Muscle of arm (tissue), 12 donors: ENCODE results near the gene PPME1. TPM values are rescaled to one million over a fixed set of nuclear protein-coding genes. Genes with fewer than 3 reads are reported as not detected.

Source experiments
- DNase-seq: peaks from one replicate; pipeline ENCODE4 v3.0.0-alpha.2; 2013
- polyA plus RNA-seq, 12 donors: library from polyadenylated mRNA; unstranded; fragments of 120-200 nt; gene quantifications; one replicate each; pipeline ENCODE4 v1.2.1, GENCODE V29; 2013; ENCODE audit not compliant: insufficient read length in 12 of 12

PPME1 gene
- polyA plus RNA-seq, 12 donors: 37.6 to 51.1 (median 42.6) TPM; not detected in 1

DNA sequence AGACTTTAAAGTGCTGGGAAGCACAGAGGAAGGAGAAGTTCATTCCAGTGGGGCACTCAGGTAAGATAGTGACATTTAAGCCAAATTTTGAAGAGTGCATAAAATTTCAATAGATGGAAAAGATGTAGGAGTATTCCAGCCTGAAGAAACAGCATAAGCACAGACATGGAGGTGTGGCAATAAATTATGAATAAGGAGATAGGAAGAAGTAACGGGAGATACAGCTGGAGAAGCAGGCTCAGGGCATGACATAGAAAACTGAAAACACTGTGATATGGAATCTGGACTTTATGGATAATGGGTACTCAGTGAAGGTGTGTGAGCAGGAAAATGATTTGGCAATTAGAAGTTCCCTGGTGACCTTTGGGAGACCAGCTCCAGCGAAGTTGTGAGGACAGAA is 107.0 kb downstream of the PPME1 start:
- DNase-seq: no peak

DNA sequence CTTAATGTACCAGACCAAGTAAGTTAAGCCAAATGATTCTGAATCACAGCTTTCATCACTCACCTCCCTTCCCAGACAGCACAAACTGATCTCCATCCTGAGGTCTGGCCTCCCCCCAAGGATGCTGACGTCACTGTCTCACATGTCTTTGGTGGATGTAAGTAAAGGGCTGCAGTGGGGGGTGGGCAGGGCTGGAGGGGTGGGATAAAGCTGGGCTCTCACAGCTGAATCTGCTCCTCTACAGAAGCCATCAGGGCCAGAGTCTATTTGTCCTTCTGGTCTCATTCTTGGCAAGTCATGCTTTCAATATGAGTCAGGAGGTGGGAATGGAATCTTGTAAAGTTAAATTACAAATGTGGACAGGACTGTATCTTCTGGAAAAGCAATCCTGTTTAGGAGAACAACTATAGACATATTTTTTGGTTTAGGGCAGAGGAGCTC is 107.7 kb downstream of the PPME1 start:
- DNase-seq: peak; percentile 54

DNA sequence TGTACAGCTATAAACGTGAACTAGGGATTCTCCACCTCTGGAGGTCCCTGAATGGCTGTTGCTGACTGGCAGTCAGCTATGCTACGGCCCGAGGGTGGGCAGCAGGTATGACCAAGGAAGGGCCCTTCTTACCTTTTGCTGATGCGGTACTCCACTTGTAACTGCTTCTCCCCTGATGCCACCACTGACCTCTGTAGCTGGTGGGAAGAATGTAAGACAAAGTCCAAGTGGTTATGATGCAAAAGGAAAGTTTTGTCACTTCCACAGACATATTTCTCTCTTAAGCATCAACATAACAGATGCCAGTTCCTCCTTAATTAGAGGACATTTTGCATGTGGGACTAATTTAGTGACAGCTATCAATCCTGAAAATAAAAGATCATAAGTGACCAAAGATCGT is 108.2 kb downstream of the PPME1 start:
- no peak for DNase-seq

DNA sequence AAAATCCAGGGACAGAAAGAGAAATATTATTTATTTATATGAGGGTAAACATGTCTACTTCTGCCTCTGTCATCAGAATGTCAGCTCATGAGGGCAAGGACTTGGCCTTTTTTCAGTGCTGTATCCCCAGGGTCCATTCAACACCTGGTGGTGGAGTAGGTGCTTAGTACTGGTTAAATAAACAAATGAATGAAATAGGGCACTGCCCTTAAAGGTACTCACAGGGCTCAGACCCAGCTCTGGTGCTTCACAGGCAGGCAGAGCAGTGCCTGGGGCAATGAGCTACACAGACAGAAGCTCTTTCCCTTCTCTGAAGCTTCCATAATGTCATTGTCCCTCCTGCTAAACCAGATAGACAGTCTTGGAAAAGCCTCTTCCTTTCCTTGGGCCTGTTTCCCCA is 109.4 kb downstream of the PPME1 start:
- no peak for DNase-seq

DNA sequence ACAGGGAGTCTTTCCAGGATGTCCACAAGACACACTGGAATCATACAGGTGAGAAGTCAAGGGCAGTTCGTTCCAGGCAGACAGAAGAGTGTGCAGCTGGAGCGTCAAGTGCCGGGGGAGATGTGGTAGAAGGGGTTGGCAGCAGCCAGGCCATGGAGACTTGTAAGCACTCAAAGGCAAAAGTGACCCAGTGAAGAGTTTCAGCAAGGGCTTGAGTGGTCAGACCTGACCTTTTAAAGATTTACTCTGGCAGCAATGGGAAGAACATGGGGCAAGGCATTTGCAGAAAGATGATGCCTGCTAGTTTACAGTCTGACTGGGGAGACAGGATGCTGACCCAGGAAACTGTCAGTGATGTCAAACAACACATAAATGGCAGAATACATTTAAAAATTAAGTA is 111.3 kb downstream of the PPME1 start:
- DNase-seq: no peak

DNA sequence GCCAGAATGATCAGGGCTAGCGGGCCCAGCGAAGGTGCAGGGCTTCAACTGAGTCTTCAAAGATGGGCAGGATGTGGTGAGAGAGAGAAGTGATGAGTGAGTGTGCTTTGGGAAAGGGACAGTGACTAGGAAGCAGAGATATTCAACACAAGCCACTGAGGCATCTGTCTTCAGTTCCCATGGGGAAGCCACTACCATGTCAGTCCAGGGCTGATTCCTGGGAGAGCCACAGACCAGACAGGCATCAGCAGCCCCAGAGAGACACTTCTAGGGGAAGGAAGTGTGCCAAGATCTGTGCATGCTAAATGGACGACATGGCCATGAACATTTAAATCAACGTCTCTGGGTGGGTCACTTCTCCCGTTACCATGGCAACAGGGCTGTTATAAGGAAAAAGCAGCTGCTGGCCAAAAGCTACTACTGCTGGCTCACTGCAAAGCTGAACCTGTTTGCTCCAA is 111.9 kb downstream of the PPME1 start:
- no peak for DNase-seq

DNA sequence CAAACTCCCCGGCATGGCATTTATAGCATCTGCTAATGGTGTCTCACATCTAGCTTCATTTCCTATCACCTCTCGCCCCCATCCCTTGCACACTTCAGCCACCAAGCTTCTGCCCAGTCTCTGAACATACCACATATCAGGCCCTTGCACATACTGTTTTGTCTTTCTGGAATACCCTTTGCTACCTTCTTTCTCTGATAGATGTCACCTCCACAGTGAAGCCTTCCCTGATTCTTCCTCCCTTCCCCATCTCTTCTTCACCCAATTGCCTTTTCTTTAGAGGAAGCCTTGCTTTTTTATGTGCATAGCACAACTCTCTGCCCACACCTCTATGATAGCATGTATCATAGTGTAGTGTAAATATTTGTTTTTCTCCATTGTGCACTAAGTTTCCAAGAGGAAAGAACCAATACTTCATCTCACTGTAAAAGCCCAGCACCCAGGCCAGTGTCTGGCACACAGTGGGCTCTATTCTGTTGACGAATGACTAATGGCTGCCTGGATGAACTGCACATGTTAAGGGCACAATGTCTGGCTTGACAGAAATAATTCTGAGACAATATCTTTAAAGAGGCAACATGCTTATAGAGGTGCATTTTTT is 112.6 kb downstream of the PPME1 start:
- no peak for DNase-seq

DNA sequence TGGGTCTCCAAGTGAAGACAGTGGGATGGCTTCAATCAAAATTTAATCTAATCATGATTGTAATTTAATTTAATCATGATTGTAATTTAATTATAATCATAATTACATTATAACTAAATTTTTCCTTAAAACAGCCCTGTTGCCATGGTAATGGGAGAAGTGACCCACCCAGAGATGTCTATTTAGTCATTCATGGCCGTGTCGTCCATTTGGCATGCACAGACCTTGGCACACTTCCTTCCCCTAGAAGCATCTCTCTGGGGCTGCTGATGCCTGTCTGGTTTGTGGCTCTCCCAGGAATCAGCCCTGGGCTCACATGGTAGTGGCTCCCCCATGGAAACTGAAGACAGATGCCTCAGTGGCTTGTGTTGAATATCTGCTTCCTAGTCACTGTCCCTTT is 113.4 kb downstream of the PPME1 start:
- DNase-seq: no peak

DNA sequence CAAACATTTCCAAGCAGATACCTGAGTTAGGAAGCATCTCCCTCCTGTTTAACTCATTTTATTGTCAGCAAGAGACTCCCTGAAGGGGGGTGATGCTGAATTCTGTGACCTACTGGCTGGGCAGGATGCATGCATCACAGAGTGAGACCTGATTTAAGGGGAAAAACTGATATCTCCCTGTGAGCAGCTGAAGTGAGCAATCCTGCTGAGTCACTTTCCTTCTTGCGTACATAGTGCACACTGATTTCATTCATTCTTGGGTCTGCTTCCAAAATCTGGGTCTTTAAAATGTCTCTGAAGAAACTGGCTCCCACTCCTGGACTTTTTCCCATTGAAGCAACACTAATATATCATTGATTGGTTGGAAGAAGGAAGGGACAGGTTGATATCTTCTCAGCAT is 117.1 kb downstream of the PPME1 start:
- no peak for DNase-seq

DNA sequence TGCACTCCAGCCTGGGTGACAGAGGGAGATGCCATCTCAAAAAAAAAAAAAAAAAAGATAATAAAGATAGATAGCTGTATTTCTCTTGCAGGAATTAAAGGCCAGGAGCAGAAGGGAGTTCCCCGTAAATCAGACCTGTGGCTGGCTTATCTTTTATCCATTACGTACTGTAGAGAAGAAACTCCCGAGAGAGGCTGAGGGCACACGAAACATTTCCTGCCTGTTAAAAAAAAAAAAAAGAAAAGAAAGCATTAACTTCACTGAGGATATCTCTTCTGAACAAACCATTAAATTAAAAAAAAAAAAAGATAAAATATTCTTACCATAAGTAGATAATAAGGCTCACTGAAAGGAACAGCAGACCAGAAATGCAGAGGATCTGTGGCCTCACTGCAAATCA is 117.8 kb downstream of the PPME1 start:
- no peak for DNase-seq

DNA sequence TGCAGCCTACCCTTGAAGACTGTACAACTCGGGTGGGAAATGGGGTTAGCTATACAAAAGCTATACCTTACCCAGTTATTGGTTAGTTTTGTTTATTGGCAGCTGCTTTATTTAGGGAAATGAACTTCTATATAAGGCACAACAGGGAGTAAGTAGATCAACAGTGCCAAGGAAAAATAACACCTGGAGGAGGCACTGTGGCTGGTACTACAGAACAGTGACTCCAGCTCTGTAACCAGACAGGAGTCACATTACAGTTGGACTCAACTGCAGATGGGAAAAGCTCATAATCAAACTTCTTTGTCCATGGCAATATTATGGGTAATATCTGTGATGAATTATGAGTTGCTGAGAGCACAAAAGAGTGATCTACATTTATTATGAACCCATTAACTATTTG is 126.4 kb downstream of the PPME1 start:
- no peak for DNase-seq

DNA sequence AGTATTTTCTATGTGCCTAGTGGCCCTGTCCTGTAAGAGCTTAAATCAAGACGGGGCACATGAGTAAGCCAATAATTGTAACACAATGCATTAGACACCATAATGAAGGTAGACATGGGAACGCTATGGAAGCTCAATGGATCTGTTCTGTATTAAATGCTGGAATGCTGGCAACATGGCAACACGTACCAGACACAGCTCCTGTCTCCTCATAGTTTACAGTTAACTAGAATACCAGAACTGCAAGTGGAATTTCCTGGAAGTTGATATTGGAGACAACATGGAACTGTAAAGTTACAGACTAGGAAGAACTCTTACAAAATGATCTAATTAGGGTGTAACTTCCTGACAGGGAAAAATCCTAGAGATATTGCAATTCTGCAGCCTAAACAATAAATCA is 127.9 kb downstream of the PPME1 start:
- no peak for DNase-seq

Other genes with a start within 250 kb of the PPME1 start
- gene DNAJB13, start 220.3 kb upstream of the PPME1 start, polyA plus RNA-seq: under 1 TPM in 8 of 12 donors, not detected in 4; 0.23 to 0.77 (median 0.42) TPM
- 100 to 1,000 TPM in 10 of 12 donors, 10 to 100 TPM in 1, not detected in 1; 86.3 to 208 (median 149) TPM for gene UCP2, start 188.4 kb upstream of the PPME1 start, polyA plus RNA-seq
- 1 to 10 TPM in 11 of 12 donors, not detected in 1; 1.5 to 9.3 (median 3.1) TPM for gene UCP3, start 162.2 kb upstream of the PPME1 start, polyA plus RNA-seq
- gene C2CD3, start 287 bp upstream of the PPME1 start, polyA plus RNA-seq: 10 to 100 TPM in 11 of 12 donors, not detected in 1; 18.1 to 32.7 (median 20.1) TPM
- gene P4HA3, start 140.4 kb downstream of the PPME1 start, polyA plus RNA-seq: 1 to 10 TPM in 10 of 12 donors, not detected in 2; 1.3 to 3.6 (median 2.4) TPM
- gene PGM2L1, start 227.1 kb downstream of the PPME1 start, polyA plus RNA-seq: 1 to 10 TPM in 11 of 12 donors, not detected in 1; 4.3 to 7.5 (median 6.0) TPM